ENCODE measurements around the gene RBM33.

Gene RBM33

GRCh38 chr7:155706376-155706775, 61.9 kb downstream of the RBM33 start:
- peaks cover 17% of the 10 kb centered on the region for H3K36me3 ChIP-seq (ENCODE audit: control insufficient read depth, insufficient read depth, low read length)

GRCh38 chr7:155709453-155709852, 65.0 kb downstream of the RBM33 start:
- Histone ChIP-seq H3K27ac (ENCODE audit: low read depth, low read length) (no peak overlapping the region), H3K36me3 (ENCODE audit: control insufficient read depth, insufficient read depth, low read length) (peaks cover 10% of the 10 kb centered on the region), H3K9ac (ENCODE audit: low read length) (no peak overlapping the region), H3K4me3 (ENCODE audit: low read length) (no peak overlapping the region), H3K27me3 (ENCODE audit: control insufficient read depth, insufficient read depth, low read length) (no peaks in the 10 kb centered on the region), H3K4me1 (ENCODE audit: control insufficient read depth, insufficient read depth, low read length) (no peaks in the 10 kb centered on the region)

More at GRCh38 chr7:155706376-155706775, 61.9 kb downstream of the RBM33 start:
- Histone ChIP-seq H3K9ac (ENCODE audit: low read length) (no peak overlapping the region), H3K27ac (ENCODE audit: low read depth, low read length) (no peak overlapping the region), H3K4me1 (ENCODE audit: control insufficient read depth, insufficient read depth, low read length) (no peaks in the 10 kb centered on the region), H3K27me3 (ENCODE audit: control insufficient read depth, insufficient read depth, low read length) (no peaks in the 10 kb centered on the region), H3K4me3 (ENCODE audit: low read length) (no peak overlapping the region)

DNA sequence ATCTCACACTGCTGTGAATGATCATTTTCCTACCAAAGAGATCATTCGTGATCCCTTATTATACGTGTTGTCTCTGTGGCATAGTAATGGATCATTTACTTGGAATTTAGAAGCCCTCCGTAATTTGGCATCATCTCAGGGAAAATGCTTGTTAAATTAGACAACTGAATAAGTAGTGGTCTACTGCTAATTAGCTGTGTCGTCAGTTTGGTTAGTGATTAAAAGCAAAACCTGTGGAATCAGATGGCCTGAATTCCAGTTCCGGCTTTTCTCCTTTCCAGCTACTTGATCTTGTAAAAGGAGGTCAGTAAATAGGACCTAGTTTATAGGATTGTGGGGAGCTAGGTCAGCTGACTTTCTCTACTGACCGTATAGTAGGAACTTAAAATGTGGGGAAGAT, 65.6 kb downstream of the RBM33 start:
- no peak overlapping the region for H3K27ac ChIP-seq (ENCODE audit: low read depth, low read length)
- H3K36me3 ChIP-seq (ENCODE audit: control insufficient read depth, insufficient read depth, low read length), result peaks cover 12% of the 10 kb centered on the region
- no peaks in the 10 kb centered on the region for H3K4me1 ChIP-seq (ENCODE audit: control insufficient read depth, insufficient read depth, low read length)

GRCh38 chr7:155710530-155710929, 66.1 kb downstream of the RBM33 start:
- H3K9ac ChIP-seq (ENCODE audit: low read length), result no peak overlapping the region
- no peak overlapping the region for H3K27ac ChIP-seq (ENCODE audit: low read depth, low read length)
- H3K36me3 ChIP-seq (ENCODE audit: control insufficient read depth, insufficient read depth, low read length), result peaks cover 12% of the 10 kb centered on the region
- H3K4me3 ChIP-seq (ENCODE audit: low read length), result no peak overlapping the region
- no peaks in the 10 kb centered on the region for H3K27me3 ChIP-seq (ENCODE audit: control insufficient read depth, insufficient read depth, low read length)
- no peaks in the 10 kb centered on the region for H3K4me1 ChIP-seq (ENCODE audit: control insufficient read depth, insufficient read depth, low read length)

More for the DNA sequence above, 65.6 kb downstream of the RBM33 start:
- Histone ChIP-seq H3K27me3 (ENCODE audit: control insufficient read depth, insufficient read depth, low read length) (no peaks in the 10 kb centered on the region), H3K4me3 (ENCODE audit: low read length) (no peak overlapping the region), H3K9ac (ENCODE audit: low read length) (no peak overlapping the region)

DNA sequence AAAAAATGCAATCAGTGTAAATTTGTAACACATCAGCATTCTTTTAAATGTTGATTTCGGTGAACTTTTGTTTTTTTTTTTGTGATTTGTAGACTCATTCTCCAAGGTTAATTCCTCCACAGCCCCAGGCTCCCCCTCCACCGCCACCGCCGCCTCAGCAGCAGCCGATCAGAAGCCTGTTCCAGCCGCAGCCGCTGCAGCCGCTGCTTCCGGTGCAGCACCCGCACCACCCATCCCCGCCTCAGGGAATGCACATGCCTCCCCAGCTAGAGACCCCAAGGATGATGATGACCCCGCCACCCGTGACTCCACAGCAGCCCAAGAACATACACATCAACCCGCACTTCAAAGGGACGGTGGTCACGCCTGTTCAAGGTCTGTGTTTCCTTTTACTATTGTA, 66.6 kb downstream of the RBM33 start:
- Histone ChIP-seq H3K4me3 (ENCODE audit: low read length) (no peak overlapping the region), H3K9ac (ENCODE audit: low read length) (no peak overlapping the region), H3K36me3 (ENCODE audit: control insufficient read depth, insufficient read depth, low read length) (peaks cover 12% of the 10 kb centered on the region), H3K27ac (ENCODE audit: low read depth, low read length) (no peak overlapping the region), H3K27me3 (ENCODE audit: control insufficient read depth, insufficient read depth, low read length) (no peaks in the 10 kb centered on the region), H3K4me1 (ENCODE audit: control insufficient read depth, insufficient read depth, low read length) (no peaks in the 10 kb centered on the region)

GRCh38 chr7:155713384-155713783, 68.9 kb downstream of the RBM33 start:
- H3K27me3 ChIP-seq (ENCODE audit: control insufficient read depth, insufficient read depth, low read length), result no peaks in the 10 kb centered on the region
- no peaks in the 10 kb centered on the region for H3K4me1 ChIP-seq (ENCODE audit: control insufficient read depth, insufficient read depth, low read length)
- H3K36me3 ChIP-seq (ENCODE audit: control insufficient read depth, insufficient read depth, low read length), result peaks cover 13% of the 10 kb centered on the region

DNA sequence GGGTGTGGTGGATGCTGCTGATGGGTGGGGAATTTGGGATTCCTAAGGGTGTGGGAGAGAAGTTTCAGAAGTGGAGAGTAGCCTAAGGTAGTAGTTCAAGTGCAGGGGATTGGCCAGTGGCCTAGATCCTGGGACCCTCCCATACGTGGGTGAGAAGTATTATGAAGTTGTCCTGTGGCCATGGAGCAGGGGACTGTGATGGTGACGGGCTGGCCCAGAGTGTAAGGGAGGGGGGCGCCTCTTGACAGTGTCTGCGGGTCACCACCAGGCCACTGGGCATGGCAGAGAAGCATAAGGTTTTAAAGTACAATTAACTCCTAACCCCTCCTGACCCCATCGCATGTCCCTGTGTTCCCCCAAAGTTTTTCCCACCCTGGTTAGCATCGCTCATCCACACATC, 70.2 kb downstream of the RBM33 start:
- H3K4me3 ChIP-seq (ENCODE audit: low read length), result no peak overlapping the region
- no peak overlapping the region for H3K27ac ChIP-seq (ENCODE audit: low read depth, low read length)
- no peaks in the 10 kb centered on the region for H3K27me3 ChIP-seq (ENCODE audit: control insufficient read depth, insufficient read depth, low read length)
- no peaks in the 10 kb centered on the region for H3K4me1 ChIP-seq (ENCODE audit: control insufficient read depth, insufficient read depth, low read length)
- peaks cover 10% of the 10 kb centered on the region for H3K36me3 ChIP-seq (ENCODE audit: control insufficient read depth, insufficient read depth, low read length)
- H3K9ac ChIP-seq (ENCODE audit: low read length), result no peak overlapping the region

More at GRCh38 chr7:155713384-155713783, 68.9 kb downstream of the RBM33 start:
- no peak overlapping the region for H3K4me3 ChIP-seq (ENCODE audit: low read length)
- no peak overlapping the region for H3K27ac ChIP-seq (ENCODE audit: low read depth, low read length)
- no peak overlapping the region for H3K9ac ChIP-seq (ENCODE audit: low read length)

DNA sequence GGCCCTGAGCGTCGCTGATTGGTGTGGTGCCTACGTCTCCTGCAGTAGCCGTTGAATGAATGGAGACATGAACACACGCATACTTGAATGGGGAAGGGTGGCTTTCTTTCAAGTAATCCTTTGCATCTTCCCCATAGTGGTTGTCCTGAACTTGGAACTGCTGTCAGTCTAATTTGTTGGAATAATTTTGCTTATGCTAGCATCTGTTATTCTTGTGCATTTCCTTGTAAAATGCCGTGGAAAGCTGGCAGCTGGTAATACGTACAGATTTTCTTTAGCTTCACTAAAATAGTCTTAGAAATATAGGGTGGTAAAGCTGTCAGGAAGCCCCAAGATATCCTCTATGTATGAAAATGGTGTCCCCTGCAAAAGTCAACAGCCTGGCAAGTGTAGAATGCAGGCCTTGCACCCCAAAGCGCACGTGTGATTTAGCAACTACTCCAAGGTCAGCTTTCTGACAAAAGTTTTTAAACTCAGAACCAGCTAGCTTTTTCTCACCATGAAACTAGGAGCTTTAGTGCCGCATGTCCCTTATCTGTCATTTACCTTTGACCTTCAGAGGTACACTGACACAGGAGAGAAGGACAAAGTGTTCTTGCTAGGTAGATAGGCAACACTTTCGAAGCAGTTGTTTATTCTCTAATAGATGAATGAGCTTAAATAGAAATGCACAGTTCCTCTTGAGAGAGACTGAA, 70.8 kb downstream of the RBM33 start:
- H3K4me1 ChIP-seq (ENCODE audit: control insufficient read depth, insufficient read depth, low read length), result no peaks in the 10 kb centered on the region
- no peak overlapping the region for H3K9ac ChIP-seq (ENCODE audit: low read length)

GRCh38 chr7:155717010-155717744, 72.7 kb downstream of the RBM33 start:
- no peak overlapping the region for H3K27ac ChIP-seq (ENCODE audit: low read depth, low read length)
- no peak overlapping the region for H3K4me3 ChIP-seq (ENCODE audit: low read length)
- H3K9ac ChIP-seq (ENCODE audit: low read length), result no peak overlapping the region
- H3K27me3 ChIP-seq (ENCODE audit: control insufficient read depth, insufficient read depth, low read length), result no peaks in the 10 kb centered on the region
- peaks cover 5% of the 10 kb centered on the region for H3K36me3 ChIP-seq (ENCODE audit: control insufficient read depth, insufficient read depth, low read length)
- no peaks in the 10 kb centered on the region for H3K4me1 ChIP-seq (ENCODE audit: control insufficient read depth, insufficient read depth, low read length)

More for the DNA sequence above, 70.8 kb downstream of the RBM33 start:
- H3K27me3 ChIP-seq (ENCODE audit: control insufficient read depth, insufficient read depth, low read length), result no peaks in the 10 kb centered on the region
- no peak overlapping the region for H3K4me3 ChIP-seq (ENCODE audit: low read length)
- H3K36me3 ChIP-seq (ENCODE audit: control insufficient read depth, insufficient read depth, low read length), result peaks cover 9% of the 10 kb centered on the region
- H3K27ac ChIP-seq (ENCODE audit: low read depth, low read length), result no peak overlapping the region

DNA sequence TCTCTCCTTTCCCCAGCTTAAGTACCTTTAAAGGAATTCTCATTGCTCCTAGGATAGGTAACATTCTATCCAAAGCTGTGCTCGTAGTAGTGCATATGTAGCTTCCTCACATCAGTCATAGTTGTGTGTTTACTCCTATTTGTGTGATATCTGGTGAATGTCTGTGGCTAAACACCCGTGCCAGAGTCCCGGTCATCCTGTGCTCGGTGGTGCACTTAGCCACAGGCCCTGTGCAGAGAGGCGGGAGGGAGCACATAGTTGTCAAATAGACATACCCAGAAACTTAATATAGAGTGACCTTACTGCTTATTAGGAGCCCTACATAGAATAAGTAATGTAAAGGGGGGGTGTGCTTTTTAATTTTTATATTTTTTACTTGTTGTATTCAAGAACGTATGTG, 76.6 kb downstream of the RBM33 start:
- no peak overlapping the region for H3K9ac ChIP-seq (ENCODE audit: low read length)
- H3K36me3 ChIP-seq (ENCODE audit: control insufficient read depth, insufficient read depth, low read length), result peaks cover 2% of the 10 kb centered on the region
- no peaks in the 10 kb centered on the region for H3K27me3 ChIP-seq (ENCODE audit: control insufficient read depth, insufficient read depth, low read length)
- H3K4me3 ChIP-seq (ENCODE audit: low read length), result no peak overlapping the region
- no peak overlapping the region for H3K27ac ChIP-seq (ENCODE audit: low read depth, low read length)
- no peaks in the 10 kb centered on the region for H3K4me1 ChIP-seq (ENCODE audit: control insufficient read depth, insufficient read depth, low read length)

DNA sequence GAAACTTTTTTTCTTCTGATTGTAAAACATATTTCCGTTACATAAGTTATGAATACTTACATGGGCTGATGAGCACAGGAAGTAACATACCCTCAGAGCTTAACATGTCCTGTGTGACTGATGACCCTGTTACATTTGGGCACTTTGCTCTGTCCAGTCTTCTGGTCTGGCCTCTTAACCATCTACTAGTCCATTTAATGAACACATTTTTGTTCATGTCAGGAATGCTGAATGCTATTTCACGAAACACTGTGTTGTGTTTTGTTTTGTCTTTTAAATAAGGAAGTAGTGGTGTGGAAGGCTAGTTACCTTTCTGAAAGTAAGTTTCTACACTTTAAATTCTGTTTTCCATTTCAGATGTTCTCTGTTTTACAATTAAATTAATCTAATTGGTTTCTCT, 77.7 kb downstream of the RBM33 start:
- no peaks in the 10 kb centered on the region for H3K4me1 ChIP-seq (ENCODE audit: control insufficient read depth, insufficient read depth, low read length)
- peaks cover 1% of the 10 kb centered on the region for H3K36me3 ChIP-seq (ENCODE audit: control insufficient read depth, insufficient read depth, low read length)
- no peaks in the 10 kb centered on the region for H3K27me3 ChIP-seq (ENCODE audit: control insufficient read depth, insufficient read depth, low read length)
- no peak overlapping the region for H3K4me3 ChIP-seq (ENCODE audit: low read length)
- no peak overlapping the region for H3K9ac ChIP-seq (ENCODE audit: low read length)
- no peak overlapping the region for H3K27ac ChIP-seq (ENCODE audit: low read depth, low read length)

GRCh38 chr7:155722936-155723335, 78.5 kb downstream of the RBM33 start:
- Histone ChIP-seq H3K27ac (ENCODE audit: low read depth, low read length) (no peak overlapping the region), H3K36me3 (ENCODE audit: control insufficient read depth, insufficient read depth, low read length) (no peaks in the 10 kb centered on the region), H3K9ac (ENCODE audit: low read length) (no peak overlapping the region), H3K4me1 (ENCODE audit: control insufficient read depth, insufficient read depth, low read length) (no peaks in the 10 kb centered on the region), H3K27me3 (ENCODE audit: control insufficient read depth, insufficient read depth, low read length) (no peaks in the 10 kb centered on the region), H3K4me3 (ENCODE audit: low read length) (no peak overlapping the region)
